ENCODE data around the gene SCN5A. TPM values are rescaled to one million over a fixed set of nuclear protein-coding genes. Genes with fewer than 3 reads are reported as not detected.

Gene SCN5A
- total and polyA plus RNA-seq, 2 donors (not counting 1 experiment from before 2014, with no cell fraction given): 0.20 to 0.37 TPM

DNA sequence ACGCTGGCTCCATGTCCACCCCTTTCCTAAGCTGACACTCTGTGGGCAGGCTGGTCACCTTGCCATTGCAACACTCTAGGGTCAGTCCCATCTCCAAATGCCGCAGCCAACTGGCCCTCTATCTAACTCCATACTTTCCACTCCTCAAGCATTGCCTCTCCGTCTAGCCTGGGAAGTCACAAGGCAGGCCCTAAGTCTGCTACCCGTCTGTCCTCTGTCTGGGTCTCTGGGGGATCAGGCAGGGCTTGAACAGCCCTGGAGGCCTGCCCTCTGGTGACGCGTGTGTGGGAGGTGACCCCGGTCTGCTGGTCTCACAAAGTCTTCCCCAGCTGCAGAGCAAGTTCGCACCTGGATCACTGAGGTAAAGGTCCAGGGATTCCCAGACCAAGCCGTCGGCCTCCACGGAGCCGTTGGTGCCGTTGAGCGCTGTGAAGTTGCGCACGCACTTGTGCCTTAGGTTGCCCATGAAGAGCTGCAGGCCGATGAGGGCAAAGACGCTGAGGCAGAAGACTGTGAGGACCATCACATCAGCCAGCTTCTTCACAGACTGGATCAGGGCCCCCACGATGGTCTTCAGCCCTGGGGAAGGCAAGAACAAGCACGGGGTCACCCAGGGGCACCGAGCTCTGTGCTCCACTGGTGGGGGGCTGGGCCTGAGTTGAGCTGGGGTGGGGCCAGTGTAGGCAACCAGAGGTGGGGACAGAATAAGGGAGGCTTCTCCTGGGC is 39.9 kb downstream of the SCN5A start:
- no peaks in the 10 kb centered on the region for H3K9me3 ChIP-seq (ENCODE audit: control extremely low read depth in 1 of 3, control insufficient read depth in 2 of 3, insufficient read depth in 1 of 3, low read length in 2 of 3)
- no peaks in the 10 kb centered on the region for H4K20me1 ChIP-seq (ENCODE audit: control insufficient read depth, insufficient read depth, low read length, poor library complexity, severe bottlenecking)
- Mint-ChIP-seq H3K4me1 (no peaks in the 10 kb centered on the region), H3K27me3 (no peaks in the 10 kb centered on the region), H3K27ac (no peak overlapping the region), H3K4me3 (no peak overlapping the region), H3K9me3 (ENCODE audit: insufficient read depth) (no peaks in the 10 kb centered on the region)
- H3K4me3 ChIP-seq (ENCODE audit: control extremely low read depth in 1 of 5, extremely low read depth in 1 of 5, insufficient read depth in 1 of 5, low read depth in 2 of 5, low read length in 4 of 5): no peak overlapping the region
- no peak overlapping the region for H2AFZ ChIP-seq (ENCODE audit: insufficient read depth, low read depth, low read length, poor library complexity, severe bottlenecking)
- no peaks in the 10 kb centered on the region for H3K4me1 ChIP-seq (ENCODE audit: control insufficient read depth in 2 of 2, insufficient read depth in 2 of 2, low read length in 2 of 2)
- ATAC-seq (ENCODE audit: low read depth): no peak
- H3K9ac ChIP-seq (ENCODE audit: low read length): no peak overlapping the region
- H3K4me2 ChIP-seq (replicated peaks; ENCODE audit: low read depth, low read length, poor library complexity, severe bottlenecking): no peak overlapping the region
- ChIA-PET POLR2A (no interaction called here), CTCF (no interaction called here)
- no peaks in the 10 kb centered on the region for H3K27me3 ChIP-seq (replicated peaks in 1 of 4; ENCODE audit: control extremely low read depth in 1 of 4, control insufficient read depth in 3 of 4, insufficient read depth in 4 of 4, low read length in 3 of 4)
- H3K27ac ChIP-seq (ENCODE audit: low read length in 2 of 2): no peak overlapping the region
- DNase-seq: no peak
- TF ChIP-seq EZH2 (IDR thresholded peaks at IDR 0.05; ENCODE audit: borderline replicate concordance, insufficient read depth, low read depth, low read length, poor library complexity, severe bottlenecking): no peak
- TF ChIP-seq, protein P1, sequence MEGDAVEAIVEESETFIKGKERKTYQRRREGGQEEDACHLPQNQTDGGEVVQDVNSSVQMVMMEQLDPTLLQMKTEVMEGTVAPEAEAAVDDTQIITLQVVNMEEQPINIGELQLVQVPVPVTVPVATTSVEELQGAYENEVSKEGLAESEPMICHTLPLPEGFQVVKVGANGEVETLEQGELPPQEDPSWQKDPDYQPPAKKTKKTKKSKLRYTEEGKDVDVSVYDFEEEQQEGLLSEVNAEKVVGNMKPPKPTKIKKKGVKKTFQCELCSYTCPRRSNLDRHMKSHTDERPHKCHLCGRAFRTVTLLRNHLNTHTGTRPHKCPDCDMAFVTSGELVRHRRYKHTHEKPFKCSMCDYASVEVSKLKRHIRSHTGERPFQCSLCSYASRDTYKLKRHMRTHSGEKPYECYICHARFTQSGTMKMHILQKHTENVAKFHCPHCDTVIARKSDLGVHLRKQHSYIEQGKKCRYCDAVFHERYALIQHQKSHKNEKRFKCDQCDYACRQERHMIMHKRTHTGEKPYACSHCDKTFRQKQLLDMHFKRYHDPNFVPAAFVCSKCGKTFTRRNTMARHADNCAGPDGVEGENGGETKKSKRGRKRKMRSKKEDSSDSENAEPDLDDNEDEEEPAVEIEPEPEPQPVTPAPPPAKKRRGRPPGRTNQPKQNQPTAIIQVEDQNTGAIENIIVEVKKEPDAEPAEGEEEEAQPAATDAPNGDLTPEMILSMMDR (IDR thresholded peaks at IDR 0.05): no peak
- no peaks in the 10 kb centered on the region for H3K79me2 ChIP-seq (ENCODE audit: control insufficient read depth, insufficient read depth, low read length)
- intact Hi-C loops (cut with micrococcal nuclease): no loop called here
- H3K36me3 ChIP-seq (replicated peaks in 1 of 2; ENCODE audit: control extremely low read depth in 1 of 2, control insufficient read depth in 1 of 2, extremely low read depth in 1 of 2, insufficient read depth in 2 of 2, low read length in 1 of 2): no peaks in the 10 kb centered on the region
- 88% methylated on average over 21 of the region's 21 CpGs for WGBS (ENCODE audit: insufficient coverage)

DNA sequence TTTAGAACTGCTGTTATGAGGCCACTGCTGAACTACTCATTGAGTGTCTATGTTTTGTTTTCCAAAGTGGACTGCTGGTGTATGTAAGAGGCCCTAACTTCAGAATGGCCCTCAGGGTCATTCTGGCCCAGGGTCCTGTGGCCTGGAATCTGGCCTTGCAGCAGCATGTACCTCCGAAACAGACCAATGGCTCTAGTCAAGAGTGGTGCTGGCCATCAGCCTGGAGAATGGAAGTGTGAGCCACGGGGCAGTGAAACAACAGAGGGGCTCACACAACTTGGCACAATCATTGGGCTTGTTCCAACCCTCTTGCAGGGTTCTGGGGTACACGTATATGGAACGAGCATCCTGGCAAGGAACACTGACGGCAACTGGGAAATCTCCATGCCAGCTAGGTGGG is 40.5 kb downstream of the SCN5A start:
- H3K4me3 Mint-ChIP-seq: no peak overlapping the region
- POLR2A ChIA-PET: no interaction called here
- CTCF ChIA-PET: no interaction called here
- WGBS (ENCODE audit: insufficient coverage): 85% methylated on average over 5 of the region's 5 CpGs
- H3K4me1 ChIP-seq (ENCODE audit: control insufficient read depth in 2 of 2, insufficient read depth in 2 of 2, low read length in 2 of 2): no peaks in the 10 kb centered on the region
- H3K27me3 Mint-ChIP-seq: no peaks in the 10 kb centered on the region
- no peaks in the 10 kb centered on the region for H4K20me1 ChIP-seq (ENCODE audit: control insufficient read depth, insufficient read depth, low read length, poor library complexity, severe bottlenecking)
- no peaks in the 10 kb centered on the region for H3K9me3 Mint-ChIP-seq (ENCODE audit: insufficient read depth)
- H3K27ac ChIP-seq (ENCODE audit: low read length in 2 of 2): no peak overlapping the region
- no peaks in the 10 kb centered on the region for H3K4me1 Mint-ChIP-seq
- no peak overlapping the region for H3K9ac ChIP-seq (ENCODE audit: low read length)
- H3K4me3 ChIP-seq (ENCODE audit: control extremely low read depth in 1 of 5, extremely low read depth in 1 of 5, insufficient read depth in 1 of 5, low read depth in 2 of 5, low read length in 4 of 5): no peak overlapping the region
- intact Hi-C loops (cut with micrococcal nuclease): no loop called here
- H3K27ac Mint-ChIP-seq: no peak overlapping the region
- H3K36me3 ChIP-seq (replicated peaks in 1 of 2; ENCODE audit: control extremely low read depth in 1 of 2, control insufficient read depth in 1 of 2, extremely low read depth in 1 of 2, insufficient read depth in 2 of 2, low read length in 1 of 2): no peaks in the 10 kb centered on the region
- DNase-seq: no peak
- no peaks in the 10 kb centered on the region for H3K79me2 ChIP-seq (ENCODE audit: control insufficient read depth, insufficient read depth, low read length)
- no peaks in the 10 kb centered on the region for H3K9me3 ChIP-seq (ENCODE audit: control extremely low read depth in 1 of 3, control insufficient read depth in 2 of 3, insufficient read depth in 1 of 3, low read length in 2 of 3)
- H2AFZ ChIP-seq (ENCODE audit: insufficient read depth, low read depth, low read length, poor library complexity, severe bottlenecking): no peak overlapping the region
- no peak for ATAC-seq (ENCODE audit: low read depth)
- no peak overlapping the region for H3K4me2 ChIP-seq (replicated peaks; ENCODE audit: low read depth, low read length, poor library complexity, severe bottlenecking)
- TF ChIP-seq, protein P1 (IDR thresholded peaks at IDR 0.05): no peak
- TF ChIP-seq EZH2 (IDR thresholded peaks at IDR 0.05; ENCODE audit: borderline replicate concordance, insufficient read depth, low read depth, low read length, poor library complexity, severe bottlenecking): no peak
- no peaks in the 10 kb centered on the region for H3K27me3 ChIP-seq (replicated peaks in 1 of 4; ENCODE audit: control extremely low read depth in 1 of 4, control insufficient read depth in 3 of 4, insufficient read depth in 4 of 4, low read length in 3 of 4)
